Testis (tissue), 2 donors: ENCODE measurements around the gene KCNAB2.

ENCODE experiments used
- CTCF ChIP-seq, 3 experiments: fragments of 450-650 bp in 2 of 3; fragments of 200-600 bp in 1 of 3; sonication (generic) in 1 of 3; IDR thresholded peaks; one replicate each; pipeline ENCODE4 v1.5.1; 2016 to 2019; ENCODE audit warnings: antibody characterized with exemption in 3 of 3, mild to moderate bottlenecking in 2 of 3, moderate library complexity in 1 of 3
- POLR2A ChIP-seq: fragments of 450-650 bp; IDR thresholded peaks from one replicate; pipeline ENCODE4 v1.6.1; 2017; ENCODE audit warnings: antibody characterized with exemption, mild to moderate bottlenecking, moderate library complexity

- TF ChIP-seq CTCF (IDR thresholded peaks at IDR 0.05) (no peak), POLR2A (no peak)
Measured at GRCh38 chr1:6093071-6093470, 47.4 kb downstream of the KCNAB2 start.
